ENCODE data around the gene SORL1.

The SORL1 gene

DNA sequence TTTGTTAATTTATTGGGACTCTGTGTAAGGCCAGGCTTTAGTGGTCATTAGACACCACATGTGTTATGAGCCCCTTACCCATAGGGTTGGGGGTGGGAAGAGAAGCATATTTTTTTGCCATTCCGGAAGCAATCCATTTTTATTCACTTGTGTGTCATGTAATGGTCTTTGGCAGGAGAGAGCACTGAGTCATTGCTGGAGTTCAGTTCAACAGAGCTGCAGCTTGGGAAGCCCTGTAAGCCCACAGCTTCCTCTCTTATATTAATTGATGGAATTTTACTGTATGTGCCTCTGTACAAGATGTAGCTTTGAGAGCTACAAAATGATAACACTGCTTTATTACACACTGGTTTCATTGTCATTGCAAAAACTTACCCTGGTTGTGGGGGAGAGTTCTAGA lies 177.9 kb downstream of the SORL1 start:
- no peaks in the 10 kb centered on the region for H3K27me3 ChIP-seq (ENCODE audit: insufficient read depth, low read depth)
- no peaks in the 10 kb centered on the region for H3K36me3 ChIP-seq (ENCODE audit: insufficient read depth)
- no peaks in the 10 kb centered on the region for H4K20me1 ChIP-seq (ENCODE audit: insufficient read depth)
- no peaks in the 10 kb centered on the region for H3K4me1 ChIP-seq (ENCODE audit: low read depth, poor library complexity, severe bottlenecking)
- H3K9ac ChIP-seq: no peak overlapping the region
- H3K79me2 ChIP-seq (ENCODE audit: insufficient read depth, low read depth): no peaks in the 10 kb centered on the region
- TF ChIP-seq, protein P1, sequence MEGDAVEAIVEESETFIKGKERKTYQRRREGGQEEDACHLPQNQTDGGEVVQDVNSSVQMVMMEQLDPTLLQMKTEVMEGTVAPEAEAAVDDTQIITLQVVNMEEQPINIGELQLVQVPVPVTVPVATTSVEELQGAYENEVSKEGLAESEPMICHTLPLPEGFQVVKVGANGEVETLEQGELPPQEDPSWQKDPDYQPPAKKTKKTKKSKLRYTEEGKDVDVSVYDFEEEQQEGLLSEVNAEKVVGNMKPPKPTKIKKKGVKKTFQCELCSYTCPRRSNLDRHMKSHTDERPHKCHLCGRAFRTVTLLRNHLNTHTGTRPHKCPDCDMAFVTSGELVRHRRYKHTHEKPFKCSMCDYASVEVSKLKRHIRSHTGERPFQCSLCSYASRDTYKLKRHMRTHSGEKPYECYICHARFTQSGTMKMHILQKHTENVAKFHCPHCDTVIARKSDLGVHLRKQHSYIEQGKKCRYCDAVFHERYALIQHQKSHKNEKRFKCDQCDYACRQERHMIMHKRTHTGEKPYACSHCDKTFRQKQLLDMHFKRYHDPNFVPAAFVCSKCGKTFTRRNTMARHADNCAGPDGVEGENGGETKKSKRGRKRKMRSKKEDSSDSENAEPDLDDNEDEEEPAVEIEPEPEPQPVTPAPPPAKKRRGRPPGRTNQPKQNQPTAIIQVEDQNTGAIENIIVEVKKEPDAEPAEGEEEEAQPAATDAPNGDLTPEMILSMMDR (conservative IDR thresholded peaks at IDR 0.05; ENCODE audit: low read depth, low read length): no peak
- H3K27ac ChIP-seq: no peak overlapping the region
- no peak overlapping the region for H3K4me3 ChIP-seq (IDR thresholded peaks at IDR 0.05; ENCODE audit: insufficient read depth, low read depth, low read length)
- H2AFZ ChIP-seq (ENCODE audit: low read depth): no peak overlapping the region
- no peak overlapping the region for H3K4me2 ChIP-seq

DNA sequence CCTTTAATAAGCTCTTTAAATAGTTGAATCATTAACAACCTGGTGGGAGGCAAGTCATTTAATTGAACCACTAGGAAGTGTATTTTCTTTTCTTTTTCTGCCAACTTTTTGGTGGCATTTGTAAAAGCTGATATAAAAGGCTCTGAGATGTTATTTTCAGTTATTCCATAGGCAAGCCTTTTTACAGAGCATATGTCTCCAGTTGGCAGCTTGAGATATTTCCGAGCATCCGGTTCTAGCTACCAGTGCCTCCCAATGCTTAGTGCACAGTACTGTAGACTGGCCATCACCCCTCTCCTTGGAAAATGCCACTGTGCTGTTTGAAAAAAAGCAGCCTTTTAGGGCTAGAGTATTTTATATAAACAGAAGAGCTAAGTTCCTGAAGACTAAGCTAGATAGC lies 179.3 kb downstream of the SORL1 start:
- Histone ChIP-seq H3K27me3 (ENCODE audit: insufficient read depth, low read depth) (no peaks in the 10 kb centered on the region), H3K4me2 (no peak overlapping the region), H3K4me1 (ENCODE audit: low read depth, poor library complexity, severe bottlenecking) (no peaks in the 10 kb centered on the region), H4K20me1 (ENCODE audit: insufficient read depth) (no peaks in the 10 kb centered on the region), H3K9ac (no peak overlapping the region), H3K4me3 (IDR thresholded peaks at IDR 0.05; ENCODE audit: insufficient read depth, low read depth, low read length) (no peak overlapping the region), H3K36me3 (ENCODE audit: insufficient read depth) (no peaks in the 10 kb centered on the region), H3K27ac (no peak overlapping the region), H2AFZ (ENCODE audit: low read depth) (no peak overlapping the region), H3K79me2 (ENCODE audit: insufficient read depth, low read depth) (no peaks in the 10 kb centered on the region)
- TF ChIP-seq, protein P1 (conservative IDR thresholded peaks at IDR 0.05; ENCODE audit: low read depth, low read length): no peak

DNA sequence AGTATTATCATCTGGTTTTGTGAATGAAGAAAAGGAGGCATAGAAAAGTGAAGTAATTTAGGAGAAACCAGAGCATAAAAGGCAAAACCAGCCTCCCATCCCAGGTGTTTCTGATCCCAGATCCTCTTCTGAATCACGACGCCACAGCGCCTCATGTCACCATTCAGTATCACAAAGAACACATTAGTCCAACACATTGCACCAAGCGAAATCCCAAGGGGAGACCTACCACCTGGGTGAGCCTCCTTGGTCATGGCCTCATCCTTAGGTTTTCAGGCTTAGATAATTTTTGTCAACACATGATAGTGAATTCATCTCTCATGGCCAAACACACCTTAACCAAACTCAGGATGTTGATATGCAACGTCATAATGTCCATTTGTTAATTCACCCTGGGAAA lies 182.2 kb downstream of the SORL1 start:
- Histone ChIP-seq H2AFZ (ENCODE audit: low read depth) (no peak overlapping the region), H3K9ac (no peak overlapping the region), H3K36me3 (ENCODE audit: insufficient read depth) (no peaks in the 10 kb centered on the region), H3K4me2 (no peak overlapping the region), H3K4me1 (ENCODE audit: low read depth, poor library complexity, severe bottlenecking) (no peaks in the 10 kb centered on the region), H3K4me3 (IDR thresholded peaks at IDR 0.05; ENCODE audit: insufficient read depth, low read depth, low read length) (no peak overlapping the region), H3K27me3 (ENCODE audit: insufficient read depth, low read depth) (no peaks in the 10 kb centered on the region), H4K20me1 (ENCODE audit: insufficient read depth) (no peaks in the 10 kb centered on the region), H3K79me2 (ENCODE audit: insufficient read depth, low read depth) (no peaks in the 10 kb centered on the region), H3K27ac (no peak overlapping the region)
- TF ChIP-seq, protein P1 (conservative IDR thresholded peaks at IDR 0.05; ENCODE audit: low read depth, low read length): no peak

DNA sequence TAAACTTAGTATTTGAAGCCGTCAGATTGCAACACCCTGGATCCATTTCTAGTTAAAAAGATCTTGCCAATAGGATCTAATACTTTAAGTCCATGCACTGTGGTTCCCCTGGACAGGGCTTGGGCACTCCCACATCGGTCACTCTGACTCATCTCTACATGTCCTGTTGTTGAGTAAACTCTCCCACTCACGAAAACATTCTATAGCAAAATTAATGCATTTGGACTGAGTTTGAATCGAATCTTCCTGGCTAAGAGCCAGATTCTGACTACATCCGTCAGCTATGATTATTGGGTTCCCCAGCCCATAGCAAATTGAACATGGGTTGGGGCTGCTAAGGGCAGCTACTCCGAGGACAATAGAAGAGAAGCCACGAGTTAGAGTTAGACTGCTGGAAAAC lies 182.8 kb downstream of the SORL1 start:
- no peaks in the 10 kb centered on the region for H3K79me2 ChIP-seq (ENCODE audit: insufficient read depth, low read depth)
- TF ChIP-seq, protein P1 (conservative IDR thresholded peaks at IDR 0.05; ENCODE audit: low read depth, low read length): no peak
- H4K20me1 ChIP-seq (ENCODE audit: insufficient read depth): no peaks in the 10 kb centered on the region
- no peaks in the 10 kb centered on the region for H3K4me1 ChIP-seq (ENCODE audit: low read depth, poor library complexity, severe bottlenecking)
- no peak overlapping the region for H3K4me3 ChIP-seq (IDR thresholded peaks at IDR 0.05; ENCODE audit: insufficient read depth, low read depth, low read length)
- H3K9ac ChIP-seq: no peak overlapping the region
- no peaks in the 10 kb centered on the region for H3K36me3 ChIP-seq (ENCODE audit: insufficient read depth)
- H3K27ac ChIP-seq: no peak overlapping the region
- no peaks in the 10 kb centered on the region for H3K27me3 ChIP-seq (ENCODE audit: insufficient read depth, low read depth)
- H2AFZ ChIP-seq (ENCODE audit: low read depth): no peak overlapping the region
- H3K4me2 ChIP-seq: no peak overlapping the region
